ENCODE measurements around the gene MDFI. TPM values are rescaled to one million over a fixed set of nuclear protein-coding genes. Genes with fewer than 3 reads are reported as not detected.

Gene MDFI
- total and polyA plus RNA-seq, 3 donors from 2014 or later = 12.9 to 16.0 (median 15.1) TPM

GRCh38 chr6:41644297-41644879 is 6.1 kb downstream of the MDFI start:
- Histone ChIP-seq H3K4me3 (no peak overlapping the region), H3K9me3 (no peaks in the 10 kb centered on the region), H3K27me3 (no peaks in the 10 kb centered on the region), H3K4me1 (peaks cover 4% of the 10 kb centered on the region), H3K36me3 (ENCODE audit: low read depth, missing control alignments) (no peaks in the 10 kb centered on the region), H3K27ac (no peak overlapping the region)
- DNase-seq = no peak
- 74 to 92% methylated on average over 2 to 4 of the region's 4 CpGs for WGBS, 2 donors
- intact Hi-C loops (cut with DNase I; ENCODE audit: low total_unique reads) = no loop called here
- TF ChIP-seq POLR2A (IDR thresholded peaks at IDR 0.05) = no peak
- TF ChIP-seq CTCF (IDR thresholded peaks at IDR 0.05) = no peak

DNA sequence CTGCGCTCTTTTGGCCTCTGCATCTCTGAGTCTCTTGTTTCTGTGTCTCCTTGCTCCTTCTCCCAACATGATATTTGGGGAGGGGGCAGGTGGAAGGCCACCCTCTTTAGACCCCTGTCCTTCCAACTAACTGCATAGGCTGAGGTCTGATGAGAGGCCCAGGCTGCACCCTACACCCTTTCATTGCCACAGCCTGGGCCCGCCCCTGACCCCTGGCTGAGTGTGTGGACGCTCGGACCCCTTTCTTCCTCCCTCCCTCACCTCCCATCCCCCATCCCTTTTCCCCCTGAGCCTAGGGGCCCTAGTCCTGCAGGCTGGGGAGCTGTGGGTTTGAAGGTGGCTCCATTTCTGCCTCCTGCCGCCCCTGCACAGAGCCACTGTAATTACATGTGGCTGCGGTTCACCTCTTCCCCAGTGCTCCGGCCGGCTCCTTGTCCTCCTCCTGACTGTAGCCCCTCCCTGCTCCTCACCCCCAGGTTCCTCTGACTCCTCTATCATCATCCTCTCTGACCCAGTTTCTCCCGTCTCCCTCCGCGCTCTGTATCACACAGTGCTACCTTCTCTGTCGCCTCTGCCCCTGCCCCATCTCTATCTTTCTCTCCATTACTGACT is 6.8 kb downstream of the MDFI start:
- DNase-seq = no peak
- intact Hi-C loops (cut with DNase I; ENCODE audit: low total_unique reads) = no loop called here
- no peaks in the 10 kb centered on the region for H3K4me1 ChIP-seq
- TF ChIP-seq CTCF (IDR thresholded peaks at IDR 0.05) (no peak), POLR2A (IDR thresholded peaks at IDR 0.05) (no peak)
- WGBS, 2 donors = 79 to 95% methylated on average over 12 of the region's 12 CpGs
- H3K27me3 ChIP-seq = no peaks in the 10 kb centered on the region
- no peaks in the 10 kb centered on the region for H3K9me3 ChIP-seq
- no peak overlapping the region for H3K4me3 ChIP-seq
- no peak overlapping the region for H3K27ac ChIP-seq
- no peaks in the 10 kb centered on the region for H3K36me3 ChIP-seq (ENCODE audit: low read depth, missing control alignments)

- no peak for DNase-seq
- Histone ChIP-seq H3K9me3 (no peaks in the 10 kb centered on the region), H3K4me1 (no peaks in the 10 kb centered on the region), H3K27ac (no peak overlapping the region), H3K27me3 (no peaks in the 10 kb centered on the region), H3K36me3 (ENCODE audit: low read depth, missing control alignments) (no peaks in the 10 kb centered on the region), H3K4me3 (no peak overlapping the region)
- TF ChIP-seq CTCF (IDR thresholded peaks at IDR 0.05) = no peak
- TF ChIP-seq POLR2A (IDR thresholded peaks at IDR 0.05) = no peak
- WGBS, 2 donors = 82 to 89% methylated on average over 14 of the region's 14 CpGs
- intact Hi-C loops (cut with DNase I; ENCODE audit: low total_unique reads) = no loop called here
These were observed 7.9 kb downstream of the MDFI start for GRCh38 chr6:41646026-41646795.

DNA sequence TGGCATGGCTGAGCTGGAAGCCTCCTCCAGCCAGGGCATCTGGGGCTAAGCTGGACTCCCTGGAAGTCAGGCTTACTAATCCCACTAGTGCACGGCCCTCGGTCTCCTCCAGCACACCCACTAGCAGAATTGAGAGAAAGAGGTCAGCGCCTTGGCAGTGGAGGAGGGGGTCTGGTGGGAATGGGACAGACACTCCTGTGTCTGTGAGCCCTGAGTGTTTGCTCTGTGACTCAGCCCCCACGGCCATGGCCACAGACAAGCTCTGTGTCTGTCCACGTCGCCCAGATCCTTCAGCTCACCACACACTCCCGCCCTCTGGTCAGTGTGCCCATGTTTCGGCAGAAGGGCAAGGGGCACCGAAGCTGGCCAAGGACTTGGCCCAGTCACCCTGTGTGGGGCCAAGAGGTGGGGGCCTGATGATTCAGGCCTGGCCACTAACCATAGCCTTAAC is 8.8 kb downstream of the MDFI start:
- Histone ChIP-seq H3K27me3 (no peaks in the 10 kb centered on the region), H3K36me3 (ENCODE audit: low read depth, missing control alignments) (no peaks in the 10 kb centered on the region), H3K27ac (no peak overlapping the region), H3K4me3 (no peak overlapping the region), H3K9me3 (no peaks in the 10 kb centered on the region), H3K4me1 (no peaks in the 10 kb centered on the region)
- no peak for DNase-seq
- no peak for TF ChIP-seq CTCF (IDR thresholded peaks at IDR 0.05)
- no peak for TF ChIP-seq POLR2A (IDR thresholded peaks at IDR 0.05)
- WGBS, 2 donors = 77 to 84% methylated on average over 3 to 9 of the region's 9 CpGs
- intact Hi-C loops (cut with DNase I; ENCODE audit: low total_unique reads) = no loop called here

Data from testis (tissue), 3 donors.